HepG2 (cell line): ENCODE results near the gene CAMSAP2. TPM values are rescaled to one million over a fixed set of nuclear protein-coding genes. Genes with fewer than 3 reads are reported as not detected.
A peak's percentile ranks its signal among the peaks of the same experiment; 100 is the strongest.

ENCODE experiments used
- ATAC-seq: fragments of 200-7000 bp; cut with Tn5 transposase; 3 replicates; pipeline ENCODE4 v1.9.1; 2020; ENCODE audit warnings: mild to moderate bottlenecking, moderate library complexity
- BruUV-seq: library from RNA; stranded (reverse); fragments of 400-500 nt; replicated peaks from 2 replicates; lab custom pipeline; 2021; lab: Mats Ljungman, UMichigan
- CTCF ChIA-PET: fragments of 300-600 bp; formaldehyde crosslinking; extraction: SDS; loops from one replicate; lab custom pipeline; 2021; ENCODE audit warnings: low total read pairs, inconsistent platforms, low intra/inter-chr PET ratio; lab: Yijun Ruan, JAX
- POLR2A ChIA-PET: fragments of 350-600 bp; sonication (Branson Sonifier 250); formaldehyde crosslinking; loops from one replicate; lab custom pipeline; 2020; ENCODE audit warnings: antibody characterized with exemption, inconsistent platforms; lab: Yijun Ruan, JAX
- DNase-seq: peaks from one replicate; pipeline ENCODE4 v3.0.0-alpha.2; 2015; ENCODE audit warnings: low spot score
- FAIRE-seq: peaks from 3 replicates; lab custom pipeline; 2011; peaks lifted over from hg19 to GRCh38; lab: Jason Lieb, UNC
- H2AFZ ChIP-seq: one replicate; pipeline ENCODE4 v1.6.1; 2011; ENCODE audit warnings: low read length, inconsistent platforms
- H3K27ac ChIP-seq: fragments of 300-600 bp; 3 replicates; pipeline ENCODE4 v1.8.0; 2011; ENCODE audit warnings: mixed run types, mild to moderate bottlenecking, mixed read lengths, low read length, inconsistent platforms; ENCODE audit not compliant: insufficient read depth; ENCODE audit errors: extremely low read length
- H3K27me3 ChIP-seq, 2 experiments: fragments of 200-600 bp in 1 of 2; 2 replicates in 1 of 2; 3 replicates in 1 of 2; pipeline versions ENCODE4 v1.6.0 to v1.8.0; 2011; ENCODE audit warnings: low read length in 2 of 2, mild to moderate bottlenecking in 2 of 2, moderate library complexity in 2 of 2, inconsistent platforms in 1 of 2; ENCODE audit not compliant: insufficient read depth in 2 of 2, control insufficient read depth in 1 of 2
- H3K36me3 ChIP-seq, 2 experiments: fragments of 200-600 bp in 1 of 2; replicated peaks in 1 of 2; 2 replicates in 1 of 2; 3 replicates in 1 of 2; pipeline versions ENCODE4 v1.5.1 to v1.8.0; 2011; ENCODE audit warnings: low read length in 2 of 2, inconsistent platforms in 1 of 2; ENCODE audit not compliant: insufficient read depth in 2 of 2, control insufficient read depth in 1 of 2
- H3K4me1 ChIP-seq: 2 replicates; pipeline ENCODE4 v1.5.1; 2012; ENCODE audit warnings: low read length, inconsistent platforms; ENCODE audit not compliant: insufficient read depth
- H3K4me2 ChIP-seq: 2 replicates; pipeline ENCODE4 v1.6.0; 2011; ENCODE audit warnings: low read depth, low read length, inconsistent platforms
- H3K4me3 ChIP-seq, 3 experiments: fragments of 200-600 bp in 1 of 3; sonication (generic), shearing (Covaris generic) in 1 of 3; replicated peaks in 1 of 3; 2 replicates each; pipeline ENCODE4 v1.5.1; 2011 to 2016; ENCODE audit warnings: low read length in 3 of 3, inconsistent platforms in 2 of 3, low read depth in 2 of 3, mild to moderate bottlenecking in 2 of 3, control low read depth in 1 of 3, mixed read lengths in 1 of 3; ENCODE audit not compliant: insufficient read depth in 1 of 3
- H3K79me2 ChIP-seq: one replicate; pipeline ENCODE4 v1.6.1; 2011; ENCODE audit warnings: low read length, inconsistent platforms; ENCODE audit not compliant: insufficient read depth
- H3K9ac ChIP-seq: 2 replicates; pipeline ENCODE4 v1.6.0; 2011; ENCODE audit warnings: mild to moderate bottlenecking, low read depth, low read length, inconsistent platforms; ENCODE audit not compliant: insufficient read depth
- H3K9me3 ChIP-seq: 2 replicates; pipeline ENCODE4 v1.5.1; 2012; ENCODE audit warnings: mild to moderate bottlenecking, low read length
- H4K20me1 ChIP-seq: 2 replicates; pipeline ENCODE4 v1.6.0; 2011; ENCODE audit warnings: inconsistent platforms, mild to moderate bottlenecking, low read length, moderate library complexity; ENCODE audit not compliant: insufficient read depth
- BCL6 ChIP-seq: IDR thresholded peaks from 2 replicates; pipeline ENCODE4 v1.6.1; 2016; ENCODE audit warnings: missing genetic modification reagents, missing compliant biosample characterization
- DPF2 ChIP-seq: sonication (generic); formaldehyde crosslinking; IDR thresholded peaks from 2 replicates; pipeline ENCODE4 v1.4.0; 2020; ENCODE audit warnings: mild to moderate bottlenecking, low read depth, missing genetic modification reagents, borderline replicate concordance
- EED ChIP-seq: sonication (generic); formaldehyde crosslinking; IDR thresholded peaks from 2 replicates; pipeline ENCODE4 v1.5.0; 2020; ENCODE audit warnings: mild to moderate bottlenecking, missing genetic modification reagents
- HNF4G ChIP-seq, 2 experiments: sonication (generic) in 1 of 2; formaldehyde crosslinking in 1 of 2; IDR thresholded peaks; 2 replicates each; pipeline versions ENCODE4 v1.4.0 to v1.6.1; 2011 to 2020; ENCODE audit warnings: borderline replicate concordance in 2 of 2, low read depth in 2 of 2, mild to moderate bottlenecking in 2 of 2, low read length in 1 of 2, missing genetic modification reagents in 1 of 2, moderate library complexity in 1 of 2
- MED1 ChIP-seq: sonication (generic); formaldehyde crosslinking; IDR thresholded peaks from 2 replicates; pipeline ENCODE4 v1.4.0; 2020; ENCODE audit warnings: missing genetic modification reagents
- MYNN ChIP-seq: sonication (generic); formaldehyde crosslinking; IDR thresholded peaks from 2 replicates; pipeline ENCODE4 v1.4.0; 2020; ENCODE audit warnings: mild to moderate bottlenecking, low read depth, missing genetic modification reagents
- NR2F6 ChIP-seq, 2 experiments: IDR thresholded peaks; 2 replicates each; pipeline ENCODE4 v1.6.1; 2016; ENCODE audit warnings: antibody characterized with exemption in 1 of 2, mild to moderate bottlenecking in 1 of 2
- PPARG ChIP-seq: conservative IDR thresholded peaks from 2 replicates; pipeline ENCODE4 v1.6.1; 2016; ENCODE audit warnings: missing biosample characterization, missing genetic modification reagents
- RXRB ChIP-seq: IDR thresholded peaks from 2 replicates; pipeline ENCODE4 v1.6.1; 2016; ENCODE audit warnings: borderline replicate concordance, missing genetic modification reagents, missing compliant biosample characterization
- SALL1 ChIP-seq: sonication (generic); formaldehyde crosslinking; IDR thresholded peaks from 2 replicates; pipeline ENCODE4 v1.8.0; 2022; ENCODE audit warnings: mild to moderate bottlenecking, missing genetic modification reagents
- SUZ12 ChIP-seq: fragments of 150-350 bp; IDR thresholded peaks from 2 replicates; pipeline ENCODE4 v1.6.1; 2014; ENCODE audit warnings: low read depth, low read length
- ZNF121 ChIP-seq: sonication (generic); formaldehyde crosslinking; IDR thresholded peaks from 2 replicates; pipeline ENCODE4 v1.5.0; 2020; ENCODE audit warnings: mild to moderate bottlenecking, missing genetic modification reagents
- ZNF329 ChIP-seq: sonication (generic); formaldehyde crosslinking; IDR thresholded peaks from 2 replicates; pipeline ENCODE4 v1.9.0; 2021; ENCODE audit warnings: low read depth, mild to moderate bottlenecking, missing genetic modification reagents
- ZNF850 ChIP-seq: sonication (generic); formaldehyde crosslinking; conservative IDR thresholded peaks from 2 replicates; pipeline ENCODE4 v1.9.0; 2021; ENCODE audit warnings: mild to moderate bottlenecking, missing genetic modification reagents
- WGBS: methylation state at CpG from one replicate; pipeline ENCODE4 v1.1.6; 2017; ENCODE audit warnings: low lambda C conversion rate; 5-methylcytosine and 5-hydroxymethylcytosine counted together
- in situ Hi-C: cut with HindIII; loops from 2 replicates; pipeline ENCODE4 v1.10.0; 2017; ENCODE audit warnings: low pct_unique_long_range_greater_than_20kb; ENCODE audit not compliant: extremely low pct_ligation_motif_present
- intact Hi-C: fragments of 100-400 bp; cut with micrococcal nuclease; formaldehyde crosslinking; loops from one replicate; pipeline ENCODE4 v1.10.0; 2022; ENCODE audit not compliant: unreplicated experiment
- polyA plus RNA-seq, 8 experiments: library from polyadenylated mRNA; depleted of rRNA in 3 of 8; stranded (reverse) in 7 of 8; unstranded in 1 of 8; fragments of >200 nt; fragmentation: Illumina TruSeq in 4 of 8; extraction: Trizol in 4 of 8; gene quantifications; 2 replicates each; pipeline versions ENCODE4 v1.2.1 to v1.2.3, GENCODE V29; 2011 to 2016; ENCODE audit warnings: low read depth in 4 of 8, missing spikeins in 1 of 8, mixed read lengths in 1 of 8; ENCODE audit not compliant: insufficient read depth in 1 of 8
- total RNA-seq, 5 experiments: library from RNA; depleted of rRNA; stranded (reverse); fragments of >200 nt; fragmentation: Illumina TruSeq; extraction: Trizol; gene quantifications; 2 replicates each; pipeline ENCODE4 v1.2.3, GENCODE V29; 2016; ENCODE audit warnings: low read depth in 1 of 5
- TF ChIP-seq, protein P1 (sequence below): fragments of 450-650 bp; IDR thresholded peaks from 2 replicates; pipeline ENCODE4 v1.6.1; 2017; ENCODE audit warnings: mild to moderate bottlenecking

The CAMSAP2 gene
- total and polyA plus RNA-seq, 2 of the 13 experiments (the other 11 are each of a cell fraction or from before 2014, with no cell fraction given): 3.4 to 8.2 TPM

DNA sequence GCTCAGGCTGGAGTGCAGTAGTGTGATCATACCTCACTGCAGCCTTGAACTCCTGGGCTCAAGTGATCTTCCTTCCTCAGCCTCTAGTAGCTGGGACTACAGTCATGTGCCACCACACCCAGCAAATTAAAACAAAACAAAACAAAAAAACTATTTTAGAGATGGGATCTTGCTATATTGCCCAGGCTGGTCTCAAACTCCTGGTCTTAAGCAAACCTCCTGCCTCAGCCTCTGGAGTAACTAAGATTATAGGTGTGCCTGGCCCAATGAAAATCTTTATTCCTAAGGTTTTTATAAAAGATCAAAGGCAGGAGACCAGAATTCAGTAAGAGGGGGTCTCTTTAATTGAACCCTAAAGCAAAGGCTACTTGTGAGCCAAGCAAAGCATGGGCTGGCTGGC is 166.1 kb downstream of the CAMSAP2 start:
- no peak for ATAC-seq
- no peak overlapping the region for H3K4me2 ChIP-seq
- peaks cover 54% of the 10 kb centered on the region for H3K4me1 ChIP-seq
- no peaks in the 10 kb centered on the region for H3K79me2 ChIP-seq
- ChIA-PET CTCF (no interaction called here), POLR2A (interaction anchor here (1.0 to 4.6 kb wide), 4 partner anchors 9 to 16 kb away, joined by 4 to 129 read pairs (median 20); partner anchors contain the start of gene INAVA)
- no peak overlapping the region for H3K4me3 ChIP-seq
- no peak overlapping the region for H3K9ac ChIP-seq
- no peaks in the 10 kb centered on the region for H3K27me3 ChIP-seq
- H3K27ac ChIP-seq: peak overlapping the region; percentile 34
- intact Hi-C loops: loop anchor here (1.0 kb wide), 1 partner anchor 9 kb away; no protein-coding TSS in a partner anchor
- DNase-seq: no peak
- TF ChIP-seq, protein P1, sequence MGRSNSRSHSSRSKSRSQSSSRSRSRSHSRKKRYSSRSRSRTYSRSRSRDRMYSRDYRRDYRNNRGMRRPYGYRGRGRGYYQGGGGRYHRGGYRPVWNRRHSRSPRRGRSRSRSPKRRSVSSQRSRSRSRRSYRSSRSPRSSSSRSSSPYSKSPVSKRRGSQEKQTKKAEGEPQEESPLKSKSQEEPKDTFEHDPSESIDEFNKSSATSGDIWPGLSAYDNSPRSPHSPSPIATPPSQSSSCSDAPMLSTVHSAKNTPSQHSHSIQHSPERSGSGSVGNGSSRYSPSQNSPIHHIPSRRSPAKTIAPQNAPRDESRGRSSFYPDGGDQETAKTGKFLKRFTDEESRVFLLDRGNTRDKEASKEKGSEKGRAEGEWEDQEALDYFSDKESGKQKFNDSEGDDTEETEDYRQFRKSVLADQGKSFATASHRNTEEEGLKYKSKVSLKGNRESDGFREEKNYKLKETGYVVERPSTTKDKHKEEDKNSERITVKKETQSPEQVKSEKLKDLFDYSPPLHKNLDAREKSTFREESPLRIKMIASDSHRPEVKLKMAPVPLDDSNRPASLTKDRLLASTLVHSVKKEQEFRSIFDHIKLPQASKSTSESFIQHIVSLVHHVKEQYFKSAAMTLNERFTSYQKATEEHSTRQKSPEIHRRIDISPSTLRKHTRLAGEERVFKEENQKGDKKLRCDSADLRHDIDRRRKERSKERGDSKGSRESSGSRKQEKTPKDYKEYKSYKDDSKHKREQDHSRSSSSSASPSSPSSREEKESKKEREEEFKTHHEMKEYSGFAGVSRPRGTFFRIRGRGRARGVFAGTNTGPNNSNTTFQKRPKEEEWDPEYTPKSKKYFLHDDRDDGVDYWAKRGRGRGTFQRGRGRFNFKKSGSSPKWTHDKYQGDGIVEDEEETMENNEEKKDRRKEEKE: no peak
- peak; percentile 85 for TF ChIP-seq ZNF121 (CRISPR knock-in tag)
- FAIRE-seq: no peak
- H3K36me3 ChIP-seq: peaks cover 15 to 40% of the 10 kb centered on the region in 2 experiments
- no peaks in the 10 kb centered on the region for H4K20me1 ChIP-seq
- no peak overlapping the region for H2AFZ ChIP-seq
- no TSS peak for BruUV-seq
- H3K9me3 ChIP-seq: no peaks in the 10 kb centered on the region
- in situ Hi-C loops: no loop called here

DNA sequence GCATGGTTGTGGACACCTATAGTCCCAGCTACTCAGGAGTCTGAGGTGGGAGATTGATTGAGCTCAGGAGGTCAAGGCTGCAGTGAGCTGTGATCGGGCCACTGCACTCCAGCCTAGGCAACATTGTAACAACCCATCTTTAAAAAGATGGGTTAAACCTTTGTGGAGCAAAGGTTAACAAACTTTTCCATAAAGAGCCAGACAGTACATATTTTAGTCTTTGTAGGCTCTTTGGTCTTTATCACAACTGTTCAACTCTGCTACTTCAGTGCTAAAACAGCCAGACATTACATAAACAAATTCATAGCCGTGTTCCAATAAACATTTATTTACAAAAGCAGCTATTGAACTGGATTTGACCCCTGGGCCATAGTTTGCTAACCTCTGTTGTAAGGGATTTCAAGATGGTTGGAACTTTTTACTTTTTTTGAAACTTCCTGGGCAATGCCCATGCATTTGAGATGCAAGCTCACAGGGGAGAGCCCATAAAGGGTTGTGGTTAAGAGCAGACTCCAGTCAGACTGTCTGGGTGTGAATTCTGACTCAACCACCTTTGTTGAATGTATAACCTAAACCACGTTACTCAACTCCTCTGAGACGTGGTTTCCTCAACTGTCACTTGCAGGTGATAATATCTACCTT is 166.8 kb downstream of the CAMSAP2 start:
- BruUV-seq: no TSS peak
- intact Hi-C loops: loop anchor here (1.0 kb wide), 1 partner anchor 10 kb away; no protein-coding TSS in a partner anchor
- Histone ChIP-seq H3K36me3 (peaks cover 14 to 43% of the 10 kb centered on the region in 2 experiments; a peak in 4 of 5 replicates), H4K20me1 (no peaks in the 10 kb centered on the region), H3K4me1 (peaks cover 52% of the 10 kb centered on the region), H3K9ac (no peak overlapping the region), H3K27me3 (no peaks in the 10 kb centered on the region), H3K27ac (peak overlapping the region; percentile 34), H3K4me2 (0 out of 2 replicates have a peak overlapping the region, but pooled peaks have one; percentile 3), H3K9me3 (no peaks in the 10 kb centered on the region), H2AFZ (no peak overlapping the region), H3K79me2 (no peaks in the 10 kb centered on the region), H3K4me3 (no peak overlapping the region)
- FAIRE-seq: peak; percentile 87
- ATAC-seq: peak; percentile 57
- CTCF ChIA-PET: no interaction called here
- POLR2A ChIA-PET: interaction anchor here (1.0 to 4.6 kb wide), 4 partner anchors 9 to 17 kb away, joined by 4 to 129 read pairs (median 20); partner anchors contain the start of gene INAVA
- in situ Hi-C loops: no loop called here
- 18% methylated on average over 4 of the region's 4 CpGs for WGBS
- DNase-seq: peak; percentile 60
- TF ChIP-seq SALL1 (CRISPR knock-in tag): peak; percentile 53; the same call in 1 of the 2 replicates
- TF ChIP-seq ZNF329 (CRISPR knock-in tag): no peak
- TF ChIP-seq HNF4G (IDR thresholded peaks at IDR 0.05; ENCODE audit: borderline replicate concordance, low read depth, low read length): peak; percentile 54; the same call in 1 of the 2 replicates
- no peak for TF ChIP-seq HNF4G (CRISPR knock-in tag; IDR thresholded peaks at IDR 0.05; ENCODE audit: borderline replicate concordance, low read depth)
- TF ChIP-seq PPARG (CRISPR knock-in tag): peak; percentile 97
- no peak for TF ChIP-seq MYNN (CRISPR knock-in tag)
- no peak for TF ChIP-seq DPF2 (CRISPR knock-in tag)
- TF ChIP-seq NR2F6 (IDR thresholded peaks at IDR 0.05): peak; percentile 83
- peak; percentile 67 for TF ChIP-seq NR2F6 (CRISPR knock-in tag; IDR thresholded peaks at IDR 0.05)
- TF ChIP-seq MED1: 0 out of 2 replicates have a peak, but pooled peaks have one; percentile 30
- no peak for TF ChIP-seq EED (CRISPR knock-in tag)
- TF ChIP-seq BCL6 (CRISPR knock-in tag): peak; percentile 82
- no peak for TF ChIP-seq ZNF850 (CRISPR knock-in tag)
- TF ChIP-seq RXRB (CRISPR knock-in tag): peak; percentile 85; the same call in 1 of the 2 replicates
- TF ChIP-seq SUZ12: no peak
